HG03175 (cell line): ENCODE measurements around the gene LRATD1.
A peak's percentile ranks its signal among the peaks of the same experiment; 100 is the strongest.

Source experiments
- ATAC-seq: cut with Tn5 transposase; IDR thresholded peaks from one replicate; pipeline ENCODE4 v1.9.1; 2021; ENCODE audit warnings: mild to moderate bottlenecking, moderate library complexity; ENCODE audit not compliant: unreplicated experiment

The LRATD1 gene

GRCh38 chr2:14633061-14633460 is 544 bp downstream of the LRATD1 start:
- no peak for ATAC-seq

DNA sequence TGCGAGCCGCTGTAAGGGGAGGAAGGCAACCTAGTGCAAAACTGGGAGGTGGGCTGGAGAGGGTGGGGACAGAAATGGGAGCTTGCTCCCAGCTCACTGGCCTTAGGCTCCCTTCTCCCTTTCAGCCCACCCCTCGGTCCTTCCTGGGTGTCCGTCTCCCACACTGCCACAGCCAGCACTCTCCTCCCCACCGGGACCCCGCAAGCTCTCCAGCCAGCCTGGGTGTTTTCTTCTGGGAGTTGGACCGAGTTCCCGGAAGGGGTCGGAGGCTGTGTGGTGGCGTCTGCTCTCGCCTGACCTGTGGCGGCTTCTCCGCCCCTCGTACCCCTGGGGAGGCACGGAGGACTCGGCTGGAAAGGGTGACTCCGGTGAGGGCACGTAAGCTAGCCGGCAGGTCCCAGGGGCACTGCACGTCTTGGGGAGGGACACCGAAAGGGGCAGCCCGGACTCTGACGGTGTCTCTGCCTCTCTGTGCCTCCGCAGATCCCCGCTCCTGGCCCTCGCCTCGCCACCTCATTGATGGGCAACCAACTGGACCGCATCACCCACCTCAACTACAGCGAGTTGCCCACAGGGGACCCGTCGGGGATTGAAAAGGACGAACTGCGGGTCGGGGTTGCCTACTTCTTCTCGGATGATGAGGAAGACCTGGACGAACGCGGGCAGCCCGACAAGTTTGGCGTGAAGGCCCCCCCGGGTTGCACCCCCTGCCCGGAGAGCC is 1.1 kb downstream of the LRATD1 start:
- ATAC-seq = no peak

DNA sequence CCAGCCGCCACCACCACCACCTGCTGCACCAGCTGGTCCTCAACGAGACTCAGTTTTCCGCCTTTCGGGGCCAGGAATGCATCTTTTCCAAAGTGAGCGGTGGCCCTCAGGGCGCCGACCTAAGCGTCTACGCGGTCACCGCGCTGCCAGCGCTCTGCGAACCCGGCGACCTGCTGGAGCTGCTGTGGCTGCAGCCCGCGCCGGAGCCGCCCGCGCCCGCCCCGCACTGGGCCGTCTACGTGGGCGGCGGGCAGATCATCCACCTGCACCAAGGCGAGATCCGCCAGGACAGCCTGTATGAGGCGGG is 1.6 kb downstream of the LRATD1 start:
- ATAC-seq = no peak

DNA sequence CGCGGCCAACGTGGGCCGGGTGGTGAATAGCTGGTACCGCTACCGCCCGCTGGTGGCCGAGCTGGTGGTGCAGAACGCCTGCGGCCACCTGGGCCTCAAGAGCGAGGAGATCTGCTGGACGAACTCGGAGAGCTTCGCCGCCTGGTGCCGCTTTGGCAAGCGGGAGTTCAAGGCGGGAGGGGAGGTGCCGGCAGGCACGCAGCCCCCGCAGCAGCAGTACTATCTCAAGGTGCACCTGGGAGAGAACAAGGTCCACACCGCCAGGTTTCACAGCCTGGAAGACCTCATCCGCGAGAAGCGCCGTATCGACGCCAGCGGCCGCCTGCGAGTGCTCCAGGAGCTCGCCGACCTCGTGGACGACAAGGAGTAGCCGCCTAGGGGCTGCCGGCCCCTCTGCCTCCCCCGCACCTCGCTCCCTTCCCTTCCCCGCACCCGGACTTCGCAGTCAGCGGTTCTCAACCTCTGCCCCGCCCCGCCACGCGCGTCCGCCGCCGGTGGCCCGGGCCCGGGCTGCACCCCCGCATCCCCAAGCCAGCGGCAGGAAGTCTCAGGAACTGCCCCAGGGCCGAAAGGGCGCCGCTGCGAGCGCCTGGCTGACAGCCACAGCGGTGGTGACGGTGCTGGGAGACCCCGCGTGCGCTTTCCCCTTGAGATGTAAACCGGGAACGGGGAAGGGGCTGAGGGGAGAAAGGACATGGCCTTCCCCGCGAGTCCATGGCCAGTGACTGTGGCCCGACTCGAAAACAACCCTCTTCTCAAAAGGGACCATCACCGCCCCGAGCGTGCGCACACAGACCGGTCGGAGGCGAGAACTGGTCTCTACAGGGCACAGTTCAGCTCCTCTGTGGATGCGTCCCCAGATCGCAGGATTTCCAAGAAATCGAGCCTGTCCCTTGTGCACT is 2.2 kb downstream of the LRATD1 start:
- ATAC-seq = peak; percentile 50

GRCh38 chr2:14635391-14635871 is 2.9 kb downstream of the LRATD1 start:
- ATAC-seq = no peak

- no peak for ATAC-seq
Measured at GRCh38 chr2:14638488-14638887, 6.0 kb downstream of the LRATD1 start.

- no peak for ATAC-seq
Measured at GRCh38 chr2:14641116-14641515, 8.6 kb downstream of the LRATD1 start.

GRCh38 chr2:14642499-14642898 is 10.0 kb downstream of the LRATD1 start:
- ATAC-seq = no peak

DNA sequence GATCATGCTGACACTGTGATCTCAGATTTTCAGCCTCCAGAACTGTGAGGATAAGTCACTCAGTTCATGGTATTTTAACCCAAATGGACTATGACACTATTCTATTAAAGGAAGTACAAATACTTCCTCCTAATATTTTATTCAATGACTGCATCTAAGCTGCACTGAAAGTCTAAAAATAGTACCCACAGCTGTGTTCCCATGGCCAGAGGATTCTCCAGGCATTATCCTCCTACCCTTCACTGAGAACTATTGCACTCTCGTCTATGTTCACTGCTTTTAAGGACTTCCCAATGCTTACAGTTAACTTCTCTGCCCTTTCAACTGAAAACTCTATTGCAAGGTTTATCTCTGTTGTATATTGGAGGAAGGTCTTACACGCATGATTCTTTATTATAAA is 15.2 kb downstream of the LRATD1 start:
- no peak for ATAC-seq

DNA sequence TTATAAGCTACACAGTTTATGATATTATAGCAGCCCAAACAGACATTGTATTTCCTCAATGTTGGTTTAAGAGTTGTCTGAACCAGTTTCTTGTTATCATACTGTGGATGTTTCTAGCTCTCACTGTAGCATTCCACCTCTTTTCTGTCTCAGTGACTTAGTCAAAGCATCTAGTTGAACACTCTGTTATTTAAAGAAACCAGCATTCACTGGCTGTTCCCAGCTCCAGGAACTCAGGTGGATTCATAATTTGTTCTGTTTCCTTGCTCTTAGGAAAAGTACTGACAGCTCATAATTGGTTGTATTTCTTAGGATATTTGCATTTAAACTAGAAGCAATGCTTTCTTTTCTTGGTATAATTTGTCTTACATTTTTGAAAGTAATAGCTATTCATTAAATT is 17.5 kb downstream of the LRATD1 start:
- ATAC-seq = no peak

DNA sequence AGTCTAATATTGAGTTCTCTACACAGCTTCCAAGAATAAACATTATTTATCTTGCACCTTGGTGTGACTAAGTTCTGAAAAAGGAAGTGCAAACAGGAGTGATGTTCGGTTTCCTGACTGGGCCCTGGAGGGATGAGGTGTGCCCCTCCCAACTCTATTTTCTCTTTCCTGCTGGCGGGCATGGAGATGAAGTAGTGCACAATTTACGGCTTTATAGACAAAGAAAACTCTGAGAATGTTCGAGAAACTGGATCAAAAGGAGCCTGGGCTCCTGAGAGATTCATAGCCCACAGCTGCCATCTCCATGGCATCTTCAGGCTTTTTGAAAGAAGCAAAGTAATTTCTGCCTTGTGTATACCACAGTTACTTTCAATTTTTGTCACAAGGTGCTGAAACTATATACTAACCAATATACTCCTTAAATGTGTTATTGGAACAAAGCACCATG is 22.3 kb downstream of the LRATD1 start:
- peak; percentile 87 for ATAC-seq

DNA sequence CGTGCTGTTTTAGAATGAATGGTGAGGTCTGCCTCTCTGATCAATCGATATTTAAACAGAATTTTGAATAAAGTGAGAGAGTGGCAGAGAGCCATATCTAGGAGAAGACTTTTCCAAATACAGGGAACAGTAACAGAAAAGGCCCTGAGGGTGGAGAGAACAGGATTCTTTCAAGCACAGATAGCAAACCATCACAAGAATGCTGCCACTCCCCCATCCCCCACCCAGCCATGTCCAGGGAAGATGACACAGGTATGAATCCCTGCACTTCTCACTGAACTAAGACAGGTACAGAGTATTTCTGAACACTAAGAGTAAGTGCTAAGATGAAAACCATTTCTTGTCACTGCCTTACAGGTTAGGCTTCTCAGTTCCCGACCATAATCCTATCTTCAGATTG is 23.6 kb downstream of the LRATD1 start:
- ATAC-seq = no peak

GRCh38 chr2:14661163-14661562 is 28.6 kb downstream of the LRATD1 start:
- ATAC-seq = no peak

DNA sequence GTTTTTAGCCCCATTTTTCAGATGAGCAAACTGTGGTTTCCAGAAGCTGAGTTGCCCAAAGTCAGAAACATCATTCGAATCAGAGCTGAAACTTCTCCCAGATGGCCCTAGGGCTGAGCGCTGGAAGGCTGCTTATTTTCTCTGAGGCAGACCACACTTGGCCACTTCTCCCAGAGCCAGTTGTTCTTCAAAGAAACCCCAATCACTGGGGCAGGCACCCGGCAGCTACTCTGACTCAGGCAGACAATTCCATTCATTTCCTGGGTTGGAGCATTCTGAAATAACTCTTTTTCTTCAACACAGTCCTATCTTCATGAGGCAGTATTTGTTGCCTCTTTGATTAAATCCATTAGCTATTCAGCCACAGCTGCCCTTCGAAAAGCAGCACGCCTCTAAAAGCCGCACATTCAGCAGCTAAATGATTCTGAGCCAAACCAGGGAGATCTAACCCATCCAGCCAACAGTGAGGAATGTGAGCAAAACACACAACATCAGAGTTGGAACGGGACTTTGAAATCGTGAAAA is 40.9 kb downstream of the LRATD1 start:
- no peak for ATAC-seq

DNA sequence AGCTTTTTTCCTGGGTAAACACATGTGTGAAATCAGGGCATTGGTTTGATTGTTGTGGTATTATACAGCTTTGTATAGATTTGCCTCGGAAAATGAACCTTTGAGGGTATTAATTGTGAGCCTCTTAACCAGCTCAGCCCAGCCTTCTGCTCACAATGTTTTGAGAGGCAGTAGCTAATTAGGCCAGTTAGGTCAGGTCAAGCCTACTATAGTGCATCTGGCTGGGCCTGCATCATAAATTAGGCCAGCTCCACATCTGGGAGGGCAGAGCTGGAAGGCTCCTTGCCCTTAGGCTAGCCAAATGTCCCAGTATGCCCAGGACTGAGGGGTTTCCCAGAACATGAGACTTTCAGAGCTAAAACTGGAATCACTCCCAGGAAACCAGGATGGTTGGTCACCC is 43.0 kb downstream of the LRATD1 start:
- no peak for ATAC-seq

GRCh38 chr2:14676371-14676770 is 43.9 kb downstream of the LRATD1 start:
- ATAC-seq = no peak

GRCh38 chr2:14677039-14677438 is 44.5 kb downstream of the LRATD1 start:
- no peak for ATAC-seq

- no peak for ATAC-seq
Measured at GRCh38 chr2:14678761-14679160, 46.2 kb downstream of the LRATD1 start.

DNA sequence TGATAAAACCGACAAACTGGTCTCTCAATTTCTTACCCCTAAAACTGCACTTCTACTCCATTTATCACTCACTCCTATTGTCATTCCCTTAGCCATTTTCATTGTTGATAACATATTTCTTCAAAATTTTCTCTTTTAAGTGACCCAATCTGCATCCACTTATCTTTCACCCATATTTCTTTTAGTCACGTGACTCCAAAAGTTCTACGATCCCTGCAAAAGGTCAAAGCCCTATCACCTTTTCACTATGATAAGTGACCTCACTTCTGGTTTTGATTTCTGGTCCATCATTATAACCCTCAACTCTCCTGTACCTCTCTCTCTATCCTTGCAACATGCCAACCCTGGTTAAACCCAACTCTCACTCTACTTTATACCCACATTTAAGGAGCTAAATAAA is 49.1 kb downstream of the LRATD1 start:
- no peak for ATAC-seq
